Endothelial cell of umbilical vein (primary cell): ENCODE results near the gene GNMT. TPM values are rescaled to one million over a fixed set of nuclear protein-coding genes. Genes with fewer than 3 reads are reported as not detected.

Experiments
- BruUV-seq: library from RNA; stranded (reverse); fragments of 400-500 nt; replicated peaks from 2 replicates; lab custom pipeline; 2021; lab: Mats Ljungman, UMichigan
- CTCF ChIA-PET: fragments of 300-600, 350-600 bp; sonication (Branson Sonifier 250); formaldehyde crosslinking; loops from one replicate; lab custom pipeline; 2021; ENCODE audit warnings: antibody characterized with exemption, inconsistent platforms; lab: Charles Lee
- POLR2A ChIA-PET: fragments of 300-600, 350-600 bp; sonication (Branson Sonifier 250); formaldehyde crosslinking; loops from one replicate; lab custom pipeline; 2021; ENCODE audit warnings: antibody characterized with exemption, inconsistent platforms; lab: Charles Lee
- DNase-seq: peaks from one replicate; pipeline ENCODE4 v3.0.0-alpha.2; 2011; ENCODE audit warnings: low read depth, low spot score
- FAIRE-seq: peaks from 2 replicates; lab custom pipeline; 2011; peaks lifted over from hg19 to GRCh38; lab: Jason Lieb, UNC
- H2AFZ ChIP-seq: 2 replicates; pipeline ENCODE4 v1.6.0; 2012; ENCODE audit warnings: low read depth, low read length, control low read depth, inconsistent platforms
- H3K27ac ChIP-seq: 2 replicates; pipeline ENCODE4 v1.5.1; 2011; ENCODE audit warnings: low read depth, mild to moderate bottlenecking, control low read depth, low read length, moderate library complexity; ENCODE audit not compliant: insufficient read depth
- H3K27me3 ChIP-seq, 2 experiments: 2 replicates each; pipeline versions ENCODE4 v1.6.0 to v1.6.1; 2011; ENCODE audit warnings: low read length in 2 of 2, mixed read lengths in 1 of 2; ENCODE audit not compliant: control insufficient read depth in 2 of 2, insufficient read depth in 2 of 2
- H3K36me3 ChIP-seq, 2 experiments: 2 replicates in 1 of 2; 3 replicates in 1 of 2; pipeline ENCODE4 v1.5.1; 2011; ENCODE audit warnings: low read length in 2 of 2, mild to moderate bottlenecking in 1 of 2, moderate library complexity in 1 of 2; ENCODE audit not compliant: control insufficient read depth in 2 of 2, insufficient read depth in 2 of 2; ENCODE audit errors: extremely low read depth in 1 of 2
- H3K4me1 ChIP-seq: 3 replicates; pipeline ENCODE4 v1.5.1; 2011; ENCODE audit warnings: mild to moderate bottlenecking, low read length; ENCODE audit not compliant: control insufficient read depth, insufficient read depth; ENCODE audit errors: extremely low read depth
- H3K4me2 ChIP-seq: 2 replicates; pipeline ENCODE4 v1.6.1; 2011; ENCODE audit warnings: low read length, control low read depth, mixed read lengths; ENCODE audit not compliant: insufficient read depth
- H3K4me3 ChIP-seq, 3 experiments: fragments of 200-600 bp in 1 of 3; sonication (generic), shearing (Covaris generic) in 1 of 3; replicated peaks in 1 of 3; 2 replicates each; pipeline ENCODE4 v1.5.1; 2011 to 2016; ENCODE audit warnings: control low read depth in 3 of 3, low read length in 3 of 3, mild to moderate bottlenecking in 2 of 3, inconsistent platforms in 1 of 3, low read depth in 1 of 3, moderate library complexity in 1 of 3; ENCODE audit not compliant: insufficient read depth in 1 of 3
- H3K79me2 ChIP-seq: 2 replicates; pipeline ENCODE4 v1.6.0; 2012; ENCODE audit warnings: low read length, inconsistent platforms; ENCODE audit not compliant: control insufficient read depth, insufficient read depth
- H3K9ac ChIP-seq: replicated peaks from 2 replicates; pipeline ENCODE3; 2011; ENCODE audit warnings: low read length, control low read depth; ENCODE audit not compliant: insufficient read depth; ENCODE audit errors: extremely low read depth
- H3K9me1 ChIP-seq: replicated peaks from 3 replicates; pipeline ENCODE4 v1.6.0; 2011; ENCODE audit warnings: mild to moderate bottlenecking, low read length; ENCODE audit not compliant: control insufficient read depth, insufficient read depth; ENCODE audit errors: extremely low read depth
- H3K9me3 ChIP-seq: replicated peaks from 2 replicates; pipeline ENCODE4 v1.5.1; 2012; ENCODE audit warnings: low read length, inconsistent platforms; ENCODE audit not compliant: control insufficient read depth, insufficient read depth
- H4K20me1 ChIP-seq: replicated peaks from 2 replicates; pipeline ENCODE3; 2011; ENCODE audit warnings: mild to moderate bottlenecking, low read length; ENCODE audit not compliant: control insufficient read depth, insufficient read depth; ENCODE audit errors: extremely low read depth
- CTCF ChIP-seq, 2 donors: IDR thresholded peaks; 1 replicate in 1 of 2; 2 replicates in 1 of 2; pipeline ENCODE4 v1.5.1; 2011; ENCODE audit warnings: low read length in 2 of 2, mild to moderate bottlenecking in 2 of 2, moderate library complexity in 2 of 2, control low read depth in 1 of 2, inconsistent platforms in 1 of 2, low read depth in 1 of 2; ENCODE audit not compliant: insufficient read depth in 1 of 2; ENCODE audit errors: extremely low read depth in 1 of 2
- EZH2 ChIP-seq: IDR thresholded peaks from 2 replicates; pipeline ENCODE4 v1.6.1; 2012; ENCODE audit warnings: borderline replicate concordance, low read depth, mild to moderate bottlenecking, moderate library complexity, low read length, inconsistent platforms; ENCODE audit not compliant: severe bottlenecking
- FOS ChIP-seq: IDR thresholded peaks from 2 replicates; pipeline ENCODE4 v1.6.1; 2011; ENCODE audit warnings: mild to moderate bottlenecking, low read length, moderate library complexity, borderline replicate concordance; ENCODE audit not compliant: insufficient read depth
- JUN ChIP-seq: IDR thresholded peaks from 2 replicates; pipeline ENCODE4 v1.6.1; 2011; ENCODE audit warnings: borderline replicate concordance, low read depth; ENCODE audit not compliant: insufficient read length, insufficient read depth
- MAX ChIP-seq: IDR thresholded peaks from 2 replicates; pipeline ENCODE4 v1.6.1; 2011; ENCODE audit not compliant: insufficient read depth, insufficient read length
- POLR2A ChIP-seq: IDR thresholded peaks from 2 replicates; pipeline ENCODE4 v1.6.1; 2012; ENCODE audit warnings: low read depth, mild to moderate bottlenecking, control low read depth, low read length
- dilution Hi-C: fragments of 300-500 bp; cut with MboI; formaldehyde crosslinking; loops from one replicate; pipeline ENCODE4 v1.15.0; 2019; ENCODE audit warnings: low sequenced_read_pairs; ENCODE audit not compliant: extremely low pct_ligation_motif_present
- intact Hi-C: fragments of 100-400 bp; cut with micrococcal nuclease; formaldehyde crosslinking; loops from one replicate; pipeline ENCODE4 v1.10.0; 2022
- polyA plus RNA-seq, 4 experiments: library from polyadenylated mRNA; depleted of rRNA in 3 of 4; stranded (reverse) in 3 of 4; unstranded in 1 of 4; fragments of >200 nt; gene quantifications; 2 replicates each; pipeline versions ENCODE4 v1.2.1 to v1.2.3, GENCODE V29; 2011 to 2012; ENCODE audit warnings: missing spikeins in 1 of 4
- total RNA-seq: library from RNA; stranded (reverse); gene quantifications from 2 replicates; pipeline ENCODE4 v1.2.3, GENCODE V29; 2021

The GNMT gene
- total and polyA plus RNA-seq, 2 donors (not counting 3 experiments of a cell fraction or from before 2014, with no cell fraction given) = 0.41 to 1.2 TPM

GRCh38 chr6:42914546-42914945 lies 46.0 kb upstream of the GNMT start:
- Histone ChIP-seq H3K4me3 (no peak overlapping the region), H3K9me3 (no peaks in the 10 kb centered on the region), H3K4me2 (no peak overlapping the region), H3K36me3 (no peaks in the 10 kb centered on the region), H3K9me1 (no peaks in the 10 kb centered on the region), H3K9ac (no peak overlapping the region), H4K20me1 (no peaks in the 10 kb centered on the region), H3K27me3 (peaks cover 0 to 4% of the 10 kb centered on the region in 2 experiments), H2AFZ (no peak overlapping the region), H3K79me2 (no peaks in the 10 kb centered on the region), H3K27ac (no peak overlapping the region), H3K4me1 (no peaks in the 10 kb centered on the region)
- CTCF ChIA-PET = interaction anchor here (1.2 to 1.4 kb wide), 2 partner anchors 14 to 228 kb away, joined by 3 read pairs; no protein-coding TSS in a partner anchor
- FAIRE-seq = no peak
- DNase-seq = no peak
- intact Hi-C loops = no loop called here
- dilution Hi-C loops = no loop called here
- POLR2A ChIA-PET = no interaction called here
- TF ChIP-seq EZH2 = no peak
- TF ChIP-seq JUN = no peak
- no peak for TF ChIP-seq CTCF (IDR thresholded peaks at IDR 0.05; ENCODE audit: extremely low read depth in 1 of 2, insufficient read depth in 1 of 2, low read depth in 1 of 2, low read length in 2 of 2)
- TF ChIP-seq MAX = no peak
- no peak for TF ChIP-seq FOS
- no peak for TF ChIP-seq POLR2A
- BruUV-seq = no TSS peak
